ENCODE data around the gene BCL2L12. TPM values are rescaled to one million over a fixed set of nuclear protein-coding genes. Genes with fewer than 3 reads are reported as not detected.

Gene BCL2L12
- total RNA-seq, 4 donors from 2014 or later, result 4.2 to 9.9 (median 6.0) TPM

DNA sequence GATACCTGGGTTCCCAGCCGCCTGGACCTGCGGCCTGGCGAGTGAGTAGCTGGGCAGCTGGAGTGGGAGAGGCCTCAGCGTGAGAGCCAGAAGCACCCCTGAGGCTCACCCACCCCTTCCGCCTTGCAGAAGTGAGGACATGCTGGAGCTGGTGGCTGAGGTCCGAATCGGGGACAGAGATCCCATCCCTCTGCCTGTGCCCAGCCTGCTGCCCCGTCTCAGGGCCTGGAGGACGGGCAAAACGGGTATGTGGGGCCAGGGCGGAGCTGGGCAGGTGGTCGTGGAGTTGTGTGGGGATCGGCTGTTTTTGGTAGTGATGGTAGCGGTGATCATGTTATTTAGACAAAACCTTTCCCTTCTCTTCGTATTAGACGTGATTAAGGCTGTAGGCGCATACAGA, 19.1 kb upstream of the BCL2L12 start:
- H3K27ac ChIP-seq (replicated peaks in 1 of 4), result no peak overlapping the region
- WGBS, result 94% methylated on average over 13 of the region's 17 CpGs
- DNase-seq (ENCODE audit: extremely low spot score), result no peak
- H3K9me3 ChIP-seq, result no peaks in the 10 kb centered on the region
- H3K4me3 ChIP-seq, result no peak overlapping the region
- intact Hi-C loops (cut with DNase I), result no loop called here
- H3K36me3 ChIP-seq, result peaks cover 36 to 72% (median 61%) of the 10 kb centered on the region in 4 donors
- TF ChIP-seq EP300 (IDR thresholded peaks at IDR 0.05), result no peak
- TF ChIP-seq, protein P1, sequence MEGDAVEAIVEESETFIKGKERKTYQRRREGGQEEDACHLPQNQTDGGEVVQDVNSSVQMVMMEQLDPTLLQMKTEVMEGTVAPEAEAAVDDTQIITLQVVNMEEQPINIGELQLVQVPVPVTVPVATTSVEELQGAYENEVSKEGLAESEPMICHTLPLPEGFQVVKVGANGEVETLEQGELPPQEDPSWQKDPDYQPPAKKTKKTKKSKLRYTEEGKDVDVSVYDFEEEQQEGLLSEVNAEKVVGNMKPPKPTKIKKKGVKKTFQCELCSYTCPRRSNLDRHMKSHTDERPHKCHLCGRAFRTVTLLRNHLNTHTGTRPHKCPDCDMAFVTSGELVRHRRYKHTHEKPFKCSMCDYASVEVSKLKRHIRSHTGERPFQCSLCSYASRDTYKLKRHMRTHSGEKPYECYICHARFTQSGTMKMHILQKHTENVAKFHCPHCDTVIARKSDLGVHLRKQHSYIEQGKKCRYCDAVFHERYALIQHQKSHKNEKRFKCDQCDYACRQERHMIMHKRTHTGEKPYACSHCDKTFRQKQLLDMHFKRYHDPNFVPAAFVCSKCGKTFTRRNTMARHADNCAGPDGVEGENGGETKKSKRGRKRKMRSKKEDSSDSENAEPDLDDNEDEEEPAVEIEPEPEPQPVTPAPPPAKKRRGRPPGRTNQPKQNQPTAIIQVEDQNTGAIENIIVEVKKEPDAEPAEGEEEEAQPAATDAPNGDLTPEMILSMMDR (IDR thresholded peaks at IDR 0.05), result no peak
- TF ChIP-seq POLR2A (IDR thresholded peaks at IDR 0.05; ENCODE audit: low read depth), result no peak
- TF ChIP-seq POLR2AphosphoS5 (IDR thresholded peaks at IDR 0.05), result no peak
- peaks cover 27 to 39% (median 36%) of the 10 kb centered on the region in 4 donors for H3K4me1 ChIP-seq
- H3K27me3 ChIP-seq, result no peaks in the 10 kb centered on the region

DNA sequence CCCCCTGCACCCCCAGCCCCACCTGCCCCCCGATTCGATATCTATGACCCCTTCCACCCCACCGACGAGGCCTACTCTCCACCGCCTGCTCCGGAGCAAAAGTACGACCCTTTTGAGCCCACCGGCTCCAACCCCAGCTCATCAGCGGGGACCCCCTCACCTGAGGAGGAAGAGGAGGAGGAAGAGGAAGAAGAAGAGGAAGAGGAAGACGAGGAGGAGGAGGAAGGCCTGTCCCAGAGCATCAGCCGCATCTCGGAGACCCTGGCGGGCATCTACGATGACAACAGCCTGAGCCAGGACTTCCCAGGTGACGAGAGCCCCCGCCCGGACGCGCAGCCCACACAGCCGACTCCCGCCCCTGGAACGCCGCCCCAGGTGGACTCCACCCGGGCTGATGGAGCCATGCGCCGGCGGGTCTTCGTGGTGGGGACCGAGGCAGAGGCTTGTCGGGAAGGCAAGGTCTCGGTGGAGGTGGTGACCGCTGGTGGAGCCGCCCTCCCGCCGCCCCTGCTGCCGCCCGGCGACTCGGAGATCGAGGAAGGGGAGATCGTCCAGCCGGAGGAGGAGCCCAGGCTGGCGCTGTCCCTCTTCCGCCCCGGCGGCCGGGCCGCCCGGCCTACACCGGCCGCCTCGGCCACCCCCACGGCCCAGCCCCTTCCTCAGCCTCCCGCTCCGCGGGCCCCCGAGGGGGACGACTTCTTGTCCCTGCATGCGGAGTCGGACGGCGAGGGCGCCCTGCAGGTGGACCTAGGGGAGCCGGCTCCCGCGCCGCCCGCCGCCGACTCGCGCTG, 14.5 kb upstream of the BCL2L12 start:
- Histone ChIP-seq H3K27me3 (no peaks in the 10 kb centered on the region), H3K4me1 (peaks cover 0 to 4% (median under 1%) of the 10 kb centered on the region in 4 donors), H3K9me3 (no peaks in the 10 kb centered on the region), H3K36me3 (peaks cover 77 to 97% (median 89%) of the 10 kb centered on the region in 4 donors), H3K4me3 (no peak overlapping the region), H3K27ac (replicated peaks in 1 of 4) (no peak overlapping the region)
- TF ChIP-seq POLR2A (IDR thresholded peaks at IDR 0.05; ENCODE audit: low read depth), result no peak
- TF ChIP-seq, protein P1 (IDR thresholded peaks at IDR 0.05), result no peak
- TF ChIP-seq EP300 (IDR thresholded peaks at IDR 0.05), result no peak
- TF ChIP-seq POLR2AphosphoS5 (IDR thresholded peaks at IDR 0.05), result no peak
- no peak for DNase-seq (ENCODE audit: extremely low spot score)
- 95% methylated on average over 27 of the region's 72 CpGs for WGBS
- intact Hi-C loops (cut with DNase I), result no loop called here

GRCh38 chr19:49651820-49652550, 13.7 kb upstream of the BCL2L12 start:
- DNase-seq (ENCODE audit: extremely low spot score), result no peak
- Histone ChIP-seq H3K9me3 (no peaks in the 10 kb centered on the region), H3K27me3 (no peaks in the 10 kb centered on the region), H3K4me1 (peaks cover 0 to 4% (median 0%) of the 10 kb centered on the region in 4 donors), H3K4me3 (no peak overlapping the region), H3K36me3 (peaks cover 70 to 97% (median 89%) of the 10 kb centered on the region in 4 donors), H3K27ac (replicated peaks in 1 of 4) (no peak overlapping the region)
- 96% methylated on average over 61 of the region's 110 CpGs for WGBS
- TF ChIP-seq, protein P1 (IDR thresholded peaks at IDR 0.05), result no peak
- TF ChIP-seq POLR2AphosphoS5 (IDR thresholded peaks at IDR 0.05), result no peak
- TF ChIP-seq POLR2A (IDR thresholded peaks at IDR 0.05; ENCODE audit: low read depth), result no peak
- no peak for TF ChIP-seq EP300 (IDR thresholded peaks at IDR 0.05)
- intact Hi-C loops (cut with DNase I), result no loop called here

DNA sequence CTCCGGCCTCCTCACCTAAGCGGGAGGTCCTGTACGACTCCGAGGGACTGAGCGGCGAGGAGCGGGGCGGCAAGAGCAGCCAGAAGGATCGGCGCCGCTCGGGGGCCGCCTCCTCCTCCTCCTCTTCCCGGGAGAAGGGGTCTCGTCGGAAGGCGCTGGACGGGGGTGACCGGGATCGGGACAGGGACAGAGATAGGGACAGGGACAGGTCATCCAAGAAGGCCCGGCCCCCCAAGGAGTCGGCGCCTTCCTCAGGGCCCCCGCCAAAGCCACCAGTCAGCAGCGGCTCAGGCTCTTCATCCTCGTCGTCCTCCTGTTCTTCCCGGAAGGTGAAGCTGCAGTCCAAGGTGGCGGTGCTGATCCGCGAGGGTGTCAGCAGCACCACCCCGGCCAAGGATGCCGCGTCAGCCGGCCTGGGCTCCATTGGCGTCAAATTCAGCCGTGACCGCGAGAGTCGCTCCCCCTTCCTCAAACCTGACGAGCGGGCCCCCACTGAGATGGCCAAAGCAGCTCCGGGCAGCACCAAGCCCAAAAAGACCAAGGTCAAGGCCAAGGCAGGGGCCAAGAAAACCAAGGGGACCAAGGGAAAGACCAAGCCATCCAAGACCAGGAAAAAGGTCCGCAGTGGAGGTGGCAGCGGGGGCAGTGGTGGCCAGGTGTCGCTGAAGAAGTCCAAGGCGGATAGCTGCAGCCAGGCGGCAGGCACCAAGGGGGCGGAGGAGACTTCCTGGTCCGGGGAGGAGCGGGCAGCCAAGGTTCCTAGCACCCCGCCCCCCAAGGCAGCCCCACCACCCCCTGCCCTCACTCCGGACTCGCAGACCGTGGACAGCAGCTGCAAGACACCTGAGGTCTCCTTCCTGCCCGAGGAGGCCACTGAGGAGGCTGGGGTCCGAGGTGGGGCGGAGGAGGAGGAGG, 12.9 kb upstream of the BCL2L12 start:
- Histone ChIP-seq H3K27me3 (no peaks in the 10 kb centered on the region), H3K4me1 (no peaks in the 10 kb centered on the region), H3K36me3 (peaks cover 71 to 97% (median 89%) of the 10 kb centered on the region in 4 donors), H3K9me3 (no peaks in the 10 kb centered on the region), H3K4me3 (no peak overlapping the region), H3K27ac (replicated peaks in 1 of 4) (no peak overlapping the region)
- TF ChIP-seq POLR2A (IDR thresholded peaks at IDR 0.05; ENCODE audit: low read depth) (no peak), EP300 (IDR thresholded peaks at IDR 0.05) (no peak), POLR2AphosphoS5 (IDR thresholded peaks at IDR 0.05) (no peak)
- TF ChIP-seq, protein P1 (IDR thresholded peaks at IDR 0.05), result no peak
- 93% methylated on average over 47 of the region's 58 CpGs for WGBS
- no peak for DNase-seq (ENCODE audit: extremely low spot score)
- intact Hi-C loops (cut with DNase I), result no loop called here
